IMR-90 (cell line): Measurements from ENCODE around the gene GPR84. TPM values are rescaled to one million over a fixed set of nuclear protein-coding genes. Genes with fewer than 3 reads are reported as not detected.

ENCODE experiments used
- ATAC-seq: fragments of 200-7000 bp; cut with Tn5 transposase; 2 replicates; pipeline ENCODE4 v1.9.1; 2020; ENCODE audit warnings: low read depth, mild to moderate bottlenecking, moderate library complexity
- BruUV-seq: library from RNA; stranded (reverse); fragments of 400-500 nt; replicated peaks from 2 replicates; lab custom pipeline; 2021; lab: Mats Ljungman, UMichigan
- CTCF ChIA-PET: fragments of 300-600 bp; formaldehyde crosslinking; extraction: SDS; loops from one replicate; lab custom pipeline; 2021; ENCODE audit warnings: antibody characterized with exemption; lab: Yijun Ruan, JAX
- POLR2A ChIA-PET: fragments of 300-600 bp; sonication (Branson Sonifier 250); formaldehyde crosslinking; loops from one replicate; lab custom pipeline; 2022; ENCODE audit warnings: antibody characterized with exemption; ENCODE audit not compliant: unreplicated experiment; lab: Charles Lee
- DNase-seq: peaks from one replicate; pipeline ENCODE4 v3.0.0; 2013
- H2AFZ ChIP-seq: replicated peaks from 2 replicates; pipeline ENCODE3; 2013; ENCODE audit warnings: low read length, mild to moderate bottlenecking; ENCODE audit not compliant: poor library complexity
- H2AK5ac ChIP-seq: 2 replicates; pipeline ENCODE4 v1.6.1; 2013; ENCODE audit warnings: low read depth, low read length, inconsistent platforms
- H2AK9ac ChIP-seq: replicated peaks from 2 replicates; pipeline ENCODE3; 2013; ENCODE audit warnings: mild to moderate bottlenecking, low read depth, low read length, moderate library complexity; ENCODE audit not compliant: poor library complexity
- H2BK120ac ChIP-seq: 2 replicates; pipeline ENCODE4 v1.6.1; 2013; ENCODE audit warnings: low read depth, low read length, inconsistent platforms
- H2BK15ac ChIP-seq: 3 replicates; pipeline ENCODE4 v1.6.1; 2013; ENCODE audit warnings: low read depth, low read length, inconsistent platforms
- H2BK20ac ChIP-seq: 2 replicates; pipeline ENCODE4 v1.6.1; 2013; ENCODE audit warnings: low read depth, mild to moderate bottlenecking, inconsistent platforms, low read length, moderate library complexity
- H2BK5ac ChIP-seq: 2 replicates; pipeline ENCODE4 v1.6.1; 2013; ENCODE audit warnings: mild to moderate bottlenecking, low read depth, low read length, inconsistent platforms; ENCODE audit not compliant: poor library complexity, severe bottlenecking
- H3K14ac ChIP-seq: replicated peaks from 2 replicates; pipeline ENCODE4 v1.6.1; 2013; ENCODE audit warnings: low read depth, low read length, inconsistent platforms
- H3K18ac ChIP-seq: 2 replicates; pipeline ENCODE4 v1.6.1; 2013; ENCODE audit warnings: low read depth, low read length, control low read depth
- H3K23ac ChIP-seq: 2 replicates; pipeline ENCODE4 v1.6.1; 2013; ENCODE audit warnings: low read depth, low read length, inconsistent platforms
- H3K27ac ChIP-seq: 2 replicates; pipeline ENCODE4 v1.5.1; 2013; ENCODE audit warnings: mild to moderate bottlenecking, control low read depth, low read length; ENCODE audit not compliant: insufficient read depth
- H3K27me3 ChIP-seq: 2 replicates; pipeline ENCODE4 v1.6.1; 2013; ENCODE audit warnings: low read length; ENCODE audit not compliant: control insufficient read depth, insufficient read depth
- H3K36me3 ChIP-seq: 2 replicates; pipeline ENCODE4 v1.6.1; 2013; ENCODE audit warnings: low read length, mixed read lengths; ENCODE audit not compliant: control insufficient read depth, insufficient read depth
- H3K4ac ChIP-seq: 2 replicates; pipeline ENCODE4 v1.6.1; 2013; ENCODE audit warnings: low read depth, low read length, inconsistent platforms
- H3K4me1 ChIP-seq: 2 replicates; pipeline ENCODE4 v1.6.1; 2013; ENCODE audit warnings: low read length, mixed read lengths; ENCODE audit not compliant: control insufficient read depth, insufficient read depth
- H3K4me2 ChIP-seq: 2 replicates; pipeline ENCODE4 v1.6.1; 2013; ENCODE audit warnings: low read depth, mild to moderate bottlenecking, control low read depth, low read length, moderate library complexity
- H3K4me3 ChIP-seq: 2 replicates; pipeline ENCODE4 v1.5.1; 2013; ENCODE audit warnings: low read depth, mild to moderate bottlenecking, control low read depth, low read length, moderate library complexity; ENCODE audit not compliant: insufficient read depth
- H3K56ac ChIP-seq: 2 replicates; pipeline ENCODE4 v1.6.1; 2013; ENCODE audit warnings: low read length, inconsistent platforms; ENCODE audit not compliant: insufficient read depth; ENCODE audit errors: extremely low read depth
- H3K79me1 ChIP-seq, 2 experiments: 2 replicates each; pipeline ENCODE4 v1.6.1; 2013; ENCODE audit warnings: low read length in 2 of 2, inconsistent platforms in 1 of 2, low read depth in 1 of 2
- H3K9ac ChIP-seq: 2 replicates; pipeline ENCODE4 v1.6.1; 2013; ENCODE audit warnings: low read depth, low read length, control low read depth
- H3K9me1 ChIP-seq: 2 replicates; pipeline ENCODE4 v1.6.1; 2013; ENCODE audit warnings: low read length, inconsistent platforms; ENCODE audit not compliant: insufficient read depth
- H3K9me3 ChIP-seq: 2 replicates; pipeline ENCODE4 v1.6.1; 2013; ENCODE audit warnings: low read length; ENCODE audit not compliant: control insufficient read depth, insufficient read depth
- H4K20me1 ChIP-seq: 2 replicates; pipeline ENCODE4 v1.6.1; 2013; ENCODE audit warnings: low read length, inconsistent platforms; ENCODE audit not compliant: insufficient read depth
- H4K5ac ChIP-seq: 2 replicates; pipeline ENCODE4 v1.6.1; 2013; ENCODE audit warnings: mild to moderate bottlenecking, low read depth, low read length, control low read depth
- H4K8ac ChIP-seq, 2 experiments: 2 replicates each; pipeline ENCODE4 v1.6.1; 2013; ENCODE audit warnings: low read depth in 2 of 2, low read length in 2 of 2, control low read depth in 1 of 2, inconsistent platforms in 1 of 2
- H4K91ac ChIP-seq: 2 replicates; pipeline ENCODE4 v1.6.1; 2013; ENCODE audit warnings: low read depth, low read length, inconsistent platforms; ENCODE audit not compliant: insufficient read depth
- BHLHE40 ChIP-seq: fragments of 150-350 bp; IDR thresholded peaks from 2 replicates; pipeline ENCODE4 v1.6.1; 2016; ENCODE audit warnings: mild to moderate bottlenecking, low read depth, low read length
- CEBPB ChIP-seq: IDR thresholded peaks from 2 replicates; pipeline ENCODE4 v1.6.1; 2012; ENCODE audit warnings: low read depth, low read length, improper control_type of control experiment
- CHD1 ChIP-seq: IDR thresholded peaks from 2 replicates; pipeline ENCODE4 v1.6.1; 2012; ENCODE audit warnings: low read depth, low read length, improper control_type of control experiment
- CTCF ChIP-seq: conservative IDR thresholded peaks from 2 replicates; pipeline ENCODE4 v1.5.1; 2012; ENCODE audit warnings: mild to moderate bottlenecking, low read depth, low read length, improper control_type of control experiment
- ELK1 ChIP-seq: fragments of 150-350 bp; IDR thresholded peaks from 2 replicates; pipeline ENCODE4 v1.6.1; 2016; ENCODE audit warnings: low read depth, mild to moderate bottlenecking, low read length, moderate library complexity, borderline replicate concordance
- FOS ChIP-seq: fragments of 150-350 bp; IDR thresholded peaks from 2 replicates; pipeline ENCODE4 v1.6.1; 2016; ENCODE audit warnings: low read depth, low read length
- MAFK ChIP-seq: IDR thresholded peaks from 2 replicates; pipeline ENCODE4 v1.6.1; 2012; ENCODE audit warnings: low read depth, low read length, improper control_type of control experiment
- MAZ ChIP-seq: IDR thresholded peaks from 2 replicates; pipeline ENCODE4 v1.6.1; 2012; ENCODE audit warnings: low read depth, mild to moderate bottlenecking, low read length, improper control_type of control experiment, moderate library complexity, borderline replicate concordance
- MXI1 ChIP-seq: IDR thresholded peaks from 2 replicates; pipeline ENCODE4 v1.6.1; 2012; ENCODE audit warnings: low read depth, mild to moderate bottlenecking, low read length, moderate library complexity, borderline replicate concordance
- NFE2L2 ChIP-seq: fragments of 150-350 bp; IDR thresholded peaks from 2 replicates; pipeline ENCODE4 v1.6.1; 2016; ENCODE audit warnings: low read depth, mild to moderate bottlenecking, low read length
- POLR2A ChIP-seq: IDR thresholded peaks from 2 replicates; pipeline ENCODE4 v1.6.1; 2012; ENCODE audit warnings: mild to moderate bottlenecking, low read depth, low read length
- RAD21 ChIP-seq: IDR thresholded peaks from 2 replicates; pipeline ENCODE4 v1.6.1; 2012; ENCODE audit warnings: low read length, improper control_type of control experiment
- RCOR1 ChIP-seq: IDR thresholded peaks from 2 replicates; pipeline ENCODE4 v1.6.1; 2012; ENCODE audit warnings: mild to moderate bottlenecking, low read length, improper control_type of control experiment; ENCODE audit not compliant: insufficient replicate concordance
- RFX5 ChIP-seq: IDR thresholded peaks from 2 replicates; pipeline ENCODE4 v1.8.0; 2012; ENCODE audit warnings: low read depth, mild to moderate bottlenecking, low read length, moderate library complexity
- SMC3 ChIP-seq: fragments of 150-350 bp; IDR thresholded peaks from 2 replicates; pipeline ENCODE4 v1.6.1; 2016; ENCODE audit warnings: low read depth, mild to moderate bottlenecking, antibody characterized with exemption, low read length, moderate library complexity
- USF2 ChIP-seq: fragments of 150-350 bp; IDR thresholded peaks from 2 replicates; pipeline ENCODE4 v1.6.1; 2017; ENCODE audit warnings: mild to moderate bottlenecking, antibody characterized with exemption, low read length, low read depth
- WGBS, 2 experiments: methylation state at CpG; one replicate each; pipeline versions ENCODE4 v1.1.5 to v1.1.7; 2013; ENCODE audit warnings: missing lambda C conversion rate in 2 of 2; ENCODE audit not compliant: insufficient read length in 1 of 2; ENCODE audit errors: extremely low coverage in 2 of 2; 5-methylcytosine and 5-hydroxymethylcytosine counted together
- dilution Hi-C: fragments of 300-500 bp; cut with HindIII; formaldehyde crosslinking; loops from one replicate; pipeline ENCODE4 v1.14.3; 2018; ENCODE audit warnings: low sequenced_read_pairs; ENCODE audit not compliant: unreplicated experiment
- in situ Hi-C: fragments of 300-500 bp; cut with MboI; formaldehyde crosslinking; loops from 3 replicates; pipeline ENCODE4 v1.14.3; 2019; ENCODE audit warnings: low sequenced_read_pairs, inconsistent platforms, mixed read lengths
- intact Hi-C: fragments of 100-400 bp; cut with micrococcal nuclease; formaldehyde crosslinking; loops from 2 replicates; pipeline ENCODE4 v1.10.0; 2022
- polyA plus RNA-seq, 3 experiments: library from polyadenylated mRNA; depleted of rRNA; stranded (reverse); fragments of >200 nt; gene quantifications; 2 replicates each; pipeline ENCODE4 v1.2.3, GENCODE V29; 2012; ENCODE audit warnings: low replicate concordance in 1 of 3
- total RNA-seq: library from RNA; depleted of rRNA; stranded (reverse); fragments of >200 nt; gene quantifications from 2 replicates; pipeline ENCODE4 v1.2.3, GENCODE V29; 2012

GPR84 gene
- total and polyA plus RNA-seq, 2 of the 4 experiments (the other 2 are of a cell fraction), result not detected

GRCh38 chr12:54385251-54385914, 21.1 kb upstream of the GPR84 start:
- no TSS peak for BruUV-seq
- in situ Hi-C loops, result no loop called here
- CTCF ChIA-PET, result interaction anchor here (1.0 kb wide), 1 partner anchor 14 kb away, joined by 3 read pairs; no protein-coding TSS in a partner anchor

More at GRCh38 chr12:54385251-54385914, 21.1 kb upstream of the GPR84 start:
- H3K36me3 ChIP-seq, result no peaks in the 10 kb centered on the region
- no peak for ATAC-seq
- no peak overlapping the region for H3K56ac ChIP-seq
- H2AK9ac ChIP-seq, result no peak overlapping the region
- no peaks in the 10 kb centered on the region for H3K27me3 ChIP-seq
- H3K9me1 ChIP-seq, result no peaks in the 10 kb centered on the region; the same call in 1 of the 2 replicates
- no peaks in the 10 kb centered on the region for H4K20me1 ChIP-seq
- POLR2A ChIA-PET, result no interaction called here
- H3K79me1 ChIP-seq, result no peaks in the 10 kb centered on the region
- intact Hi-C loops, result no loop called here
- no peak overlapping the region for H3K9ac ChIP-seq
- 0 out of 2 replicates have a peak overlapping the region, but pooled peaks have one; percentile 36 for H2AK5ac ChIP-seq
- H3K4ac ChIP-seq, result no peak overlapping the region; the same call in 1 of the 2 replicates
- no peak overlapping the region for H2BK15ac ChIP-seq
- no peak overlapping the region for H2BK20ac ChIP-seq
- 56% methylated on average over 5 of the region's 10 CpGs; no CpG with 5 or more reads in 1 of the 2 experiments for WGBS, 2 experiments
- no peak overlapping the region for H4K91ac ChIP-seq
- TF ChIP-seq CTCF, result no peak
- TF ChIP-seq FOS, result no peak
- no peak for TF ChIP-seq MXI1
- TF ChIP-seq NFE2L2, result no peak
- no peak for TF ChIP-seq ELK1
- no peak for TF ChIP-seq SMC3
- TF ChIP-seq BHLHE40, result no peak
- no peak for TF ChIP-seq MAFK
- no peak for TF ChIP-seq RCOR1
- no peak for TF ChIP-seq RAD21
- no peak for TF ChIP-seq MAZ
- TF ChIP-seq CHD1, result no peak
- no peak for TF ChIP-seq USF2
- TF ChIP-seq POLR2A, result no peak
- no peak for TF ChIP-seq CEBPB
- TF ChIP-seq RFX5, result no peak
- no peak overlapping the region for H3K18ac ChIP-seq
- no peak overlapping the region for H3K27ac ChIP-seq
- H2AFZ ChIP-seq, result no peak overlapping the region
- peaks cover 13% of the 10 kb centered on the region for H3K4me1 ChIP-seq
- no peak overlapping the region for H3K4me2 ChIP-seq
- H4K5ac ChIP-seq, result peak overlapping the region; percentile 2; the same call in 1 of the 2 replicates
- dilution Hi-C loops, result no loop called here
- H3K4me3 ChIP-seq, result no peak overlapping the region
- peak overlapping the region; percentile 17 for H2BK120ac ChIP-seq
- no peak overlapping the region for H2BK5ac ChIP-seq
- no peak overlapping the region for H3K23ac ChIP-seq
- H3K9me3 ChIP-seq, result no peaks in the 10 kb centered on the region
- DNase-seq, result no peak
- H4K8ac ChIP-seq, result no peak overlapping the region
- H3K14ac ChIP-seq, result no peak overlapping the region
